Loucy (cell line): Measurements from ENCODE around the gene TCTN2.

Experiments
- EZH2phosphoT487 ChIP-seq: fragments of 200-600 bp; IDR thresholded peaks from 2 replicates; pipeline ENCODE4 v1.6.1; 2018; ENCODE audit warnings: antibody characterized with exemption, mild to moderate bottlenecking, moderate library complexity, borderline replicate concordance
- TF ChIP-seq, protein P1 (sequence below): fragments of 200-600 bp; sonication (generic); conservative IDR thresholded peaks from 2 replicates; pipeline ENCODE4 v1.5.1; 2014; ENCODE audit warnings: mild to moderate bottlenecking, antibody characterized with exemption, low read length

DNA sequence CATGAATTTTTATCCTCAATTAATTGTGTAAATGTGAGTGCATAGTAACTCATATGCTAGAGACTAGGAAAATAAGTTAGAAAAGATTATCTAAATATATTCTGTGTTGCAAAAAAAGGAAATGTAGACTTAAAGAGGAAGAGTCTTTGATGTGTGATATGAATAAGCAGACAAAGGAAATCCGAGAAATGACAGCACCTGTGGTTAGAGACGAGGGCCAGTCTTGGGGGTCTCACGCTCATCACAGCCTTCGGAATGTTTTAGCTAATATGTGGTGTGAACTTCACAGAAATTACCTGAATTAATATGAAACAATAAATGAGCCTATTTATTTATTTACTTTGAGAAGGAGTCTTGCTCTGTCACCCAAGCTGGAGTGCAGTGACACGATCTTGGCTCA, 52.9 kb downstream of the TCTN2 start:
- TF ChIP-seq, protein P1, sequence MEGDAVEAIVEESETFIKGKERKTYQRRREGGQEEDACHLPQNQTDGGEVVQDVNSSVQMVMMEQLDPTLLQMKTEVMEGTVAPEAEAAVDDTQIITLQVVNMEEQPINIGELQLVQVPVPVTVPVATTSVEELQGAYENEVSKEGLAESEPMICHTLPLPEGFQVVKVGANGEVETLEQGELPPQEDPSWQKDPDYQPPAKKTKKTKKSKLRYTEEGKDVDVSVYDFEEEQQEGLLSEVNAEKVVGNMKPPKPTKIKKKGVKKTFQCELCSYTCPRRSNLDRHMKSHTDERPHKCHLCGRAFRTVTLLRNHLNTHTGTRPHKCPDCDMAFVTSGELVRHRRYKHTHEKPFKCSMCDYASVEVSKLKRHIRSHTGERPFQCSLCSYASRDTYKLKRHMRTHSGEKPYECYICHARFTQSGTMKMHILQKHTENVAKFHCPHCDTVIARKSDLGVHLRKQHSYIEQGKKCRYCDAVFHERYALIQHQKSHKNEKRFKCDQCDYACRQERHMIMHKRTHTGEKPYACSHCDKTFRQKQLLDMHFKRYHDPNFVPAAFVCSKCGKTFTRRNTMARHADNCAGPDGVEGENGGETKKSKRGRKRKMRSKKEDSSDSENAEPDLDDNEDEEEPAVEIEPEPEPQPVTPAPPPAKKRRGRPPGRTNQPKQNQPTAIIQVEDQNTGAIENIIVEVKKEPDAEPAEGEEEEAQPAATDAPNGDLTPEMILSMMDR = no peak
- TF ChIP-seq EZH2phosphoT487 = no peak
